ENCODE measurements around the gene SUMO4.
A peak's percentile ranks its signal among the peaks of the same experiment; 100 is the strongest.
"Not testable (repeated sequence)": the region's sequence is repeated elsewhere in the genome, so short reads cannot be mapped to it uniquely, and the experiment has no call there.

Gene SUMO4

GRCh38 chr6:149431905-149432775 lies 32.1 kb downstream of the SUMO4 start:
- peak; percentile 85 for DNase-seq (ENCODE audit: low read depth)

GRCh38 chr6:149433405-149433804 lies 33.3 kb downstream of the SUMO4 start:
- no peak for DNase-seq (ENCODE audit: low read depth)

- DNase-seq (ENCODE audit: low read depth), result no peak
Measured at GRCh38 chr6:149433881-149434280, 33.8 kb downstream of the SUMO4 start.

GRCh38 chr6:149435919-149436586 lies 36.0 kb downstream of the SUMO4 start:
- no peak for DNase-seq (ENCODE audit: low read depth)

GRCh38 chr6:149436647-149437046 lies 36.6 kb downstream of the SUMO4 start:
- DNase-seq (ENCODE audit: low read depth), result no peak

GRCh38 chr6:149437212-149437611 lies 37.1 kb downstream of the SUMO4 start:
- DNase-seq (ENCODE audit: low read depth), result no peak

- DNase-seq (ENCODE audit: low read depth), result no peak
Measured at GRCh38 chr6:149438855-149439254, 38.8 kb downstream of the SUMO4 start.

GRCh38 chr6:149439626-149440025 lies 39.6 kb downstream of the SUMO4 start:
- no peak for DNase-seq (ENCODE audit: low read depth)

GRCh38 chr6:149440735-149441671 lies 40.9 kb downstream of the SUMO4 start:
- DNase-seq (ENCODE audit: low read depth), result no peak

GRCh38 chr6:149441740-149442139 lies 41.7 kb downstream of the SUMO4 start:
- no peak for DNase-seq (ENCODE audit: low read depth)

GRCh38 chr6:149443411-149444181 lies 43.5 kb downstream of the SUMO4 start:
- no peak for DNase-seq (ENCODE audit: low read depth)

- not testable (repeated sequence) for DNase-seq (ENCODE audit: low read depth)
Measured at GRCh38 chr6:149444360-149445094, 44.5 kb downstream of the SUMO4 start.

GRCh38 chr6:149445095-149445466 lies 45.0 kb downstream of the SUMO4 start:
- DNase-seq (ENCODE audit: low read depth), result no peak

- no peak for DNase-seq (ENCODE audit: low read depth)
Measured at GRCh38 chr6:149445573-149445972, 45.5 kb downstream of the SUMO4 start.

- no peak for DNase-seq (ENCODE audit: low read depth)
Measured at GRCh38 chr6:149446791-149447376, 46.8 kb downstream of the SUMO4 start.

GRCh38 chr6:149448821-149449453 lies 48.9 kb downstream of the SUMO4 start:
- DNase-seq (ENCODE audit: low read depth), result no peak

GRCh38 chr6:149449831-149450678 lies 50.0 kb downstream of the SUMO4 start:
- DNase-seq (ENCODE audit: low read depth), result no peak
